MCF 10A (cell line): ENCODE measurements around the gene C6orf47. TPM values are rescaled to one million over a fixed set of nuclear protein-coding genes. Genes with fewer than 3 reads are reported as not detected.

Experiments used
- BruUV-seq: library from RNA; stranded (reverse); fragments of 400-500 nt; replicated peaks from 2 replicates; lab custom pipeline; 2021; lab: Mats Ljungman, UMichigan
- CTCF ChIA-PET: fragments of 300-600 bp; sonication (Branson Sonifier 250); formaldehyde crosslinking; extraction: SDS; loops from one replicate; lab custom pipeline; 2021; ENCODE audit warnings: antibody characterized with exemption, inconsistent platforms; lab: Yijun Ruan, JAX
- POLR2A ChIA-PET: fragments of 300-600, 350-650 bp; sonication (Branson Sonifier 250); formaldehyde crosslinking; extraction: SDS; loops from one replicate; lab custom pipeline; 2020; ENCODE audit warnings: antibody characterized with exemption, inconsistent platforms; lab: Yijun Ruan, JAX
- DNase-seq: peaks from one replicate; pipeline ENCODE4 v3.0.0-alpha.2; 2018; ENCODE audit not compliant: unreplicated experiment
- H3K27ac Mint-ChIP-seq: one replicate; pipeline ENCODE4 v1.8.0; 2022; ENCODE audit warnings: mild to moderate bottlenecking, low read depth, mixed read lengths; ENCODE audit not compliant: unreplicated experiment
- H3K27me3 Mint-ChIP-seq: one replicate; pipeline ENCODE4 v1.8.0; 2022; ENCODE audit warnings: mixed read lengths; ENCODE audit not compliant: insufficient read depth, unreplicated experiment
- H3K36me3 Mint-ChIP-seq: one replicate; pipeline ENCODE4 v1.8.0; 2022; ENCODE audit warnings: mild to moderate bottlenecking, moderate library complexity, mixed read lengths; ENCODE audit not compliant: insufficient read depth, unreplicated experiment
- H3K4me1 Mint-ChIP-seq: one replicate; pipeline ENCODE4 v1.8.0; 2022; ENCODE audit warnings: mixed read lengths; ENCODE audit not compliant: insufficient read depth, unreplicated experiment
- H3K4me3 Mint-ChIP-seq: one replicate; pipeline ENCODE4 v1.8.0; 2022; ENCODE audit warnings: mild to moderate bottlenecking, moderate library complexity, mixed read lengths; ENCODE audit not compliant: unreplicated experiment
- H3K9me3 Mint-ChIP-seq: one replicate; pipeline ENCODE4 v1.8.0; 2022; ENCODE audit warnings: mixed read lengths; ENCODE audit not compliant: unreplicated experiment
- CTCF ChIP-seq: fragments of 200-600 bp; IDR thresholded peaks from one replicate; pipeline ENCODE4 v1.8.0; 2022; ENCODE audit warnings: antibody characterized with exemption, mild to moderate bottlenecking; ENCODE audit not compliant: unreplicated experiment
- intact Hi-C: fragments of 100-400 bp; cut with micrococcal nuclease; formaldehyde crosslinking; loops from 2 replicates; pipeline ENCODE4 v1.14.1; 2022
- total RNA-seq: library from RNA; stranded (reverse); gene quantifications from 2 replicates; pipeline ENCODE4 v1.2.3, GENCODE V29; 2022

C6orf47 gene
- total RNA-seq, 1 experiment from 2014 or later: 15.5 TPM

- no peak for DNase-seq
- ChIA-PET CTCF (interaction anchor here (1.4 kb wide), 1 partner anchor 16 kb away, joined by 6 read pairs; no protein-coding TSS in a partner anchor), POLR2A (interaction anchor here (0.6 to 1.1 kb wide), 3 partner anchors 37 to 494 kb away, joined by 3 to 4 read pairs (median 3); partner anchors contain the start of genes APOM and BAG6)
- no TSS peak for BruUV-seq
- Mint-ChIP-seq H3K4me3 (no peak within 1 kb of the TSS), H3K27ac (no peak within 1 kb of the TSS), H3K36me3 (no peaks in the 10 kb centered on the region), H3K9me3 (no peaks in the 10 kb centered on the region), H3K27me3 (no peaks in the 10 kb centered on the region), H3K4me1 (no peaks in the 10 kb centered on the region)
- intact Hi-C loops: no loop called here
- TF ChIP-seq CTCF: no peak
These were observed 45.6 kb downstream of the C6orf47 start, which contains the start of gene AIF1 for GRCh38 chr6:31614684-31615578. AIF1 (plus strand) TSS chr6:31615234; CDS start chr6:31615330, 96 bp downstream.

- CTCF ChIA-PET: interaction anchor here (0.6 kb wide), 1 partner anchor 275 kb away, joined by 3 read pairs; no protein-coding TSS in a partner anchor
- no peaks in the 10 kb centered on the region for H3K27me3 Mint-ChIP-seq
- no peaks in the 10 kb centered on the region for H3K9me3 Mint-ChIP-seq
- no peak for DNase-seq
- no peak overlapping the region for H3K27ac Mint-ChIP-seq
- H3K4me3 Mint-ChIP-seq: no peak overlapping the region
- no peaks in the 10 kb centered on the region for H3K36me3 Mint-ChIP-seq
- no peak for TF ChIP-seq CTCF
- POLR2A ChIA-PET: interaction anchor here (1.1 kb wide), 1 partner anchor 38 kb away, joined by 3 read pairs; the partner anchor contains the start of gene BAG6
- no peaks in the 10 kb centered on the region for H3K4me1 Mint-ChIP-seq
- intact Hi-C loops: no loop called here
- no TSS peak for BruUV-seq
These were observed 46.4 kb downstream of the C6orf47 start for GRCh38 chr6:31614075-31614619.

- BruUV-seq: no TSS peak
- intact Hi-C loops: no loop called here
- ChIA-PET CTCF (interaction anchor here (0.9 kb wide), 1 partner anchor 12 kb away, joined by 5 read pairs; no protein-coding TSS in a partner anchor), POLR2A (interaction anchor here (0.6 to 1.2 kb wide), 2 partner anchors 11 to 119 kb away, joined by 3 read pairs; no protein-coding TSS in a partner anchor)
- H3K27ac Mint-ChIP-seq: no peak overlapping the region
- H3K4me1 Mint-ChIP-seq: no peaks in the 10 kb centered on the region
- DNase-seq: no peak
- no peak for TF ChIP-seq CTCF
- no peaks in the 10 kb centered on the region for H3K9me3 Mint-ChIP-seq
- no peaks in the 10 kb centered on the region for H3K36me3 Mint-ChIP-seq
- no peaks in the 10 kb centered on the region for H3K27me3 Mint-ChIP-seq
- no peak overlapping the region for H3K4me3 Mint-ChIP-seq
These were observed 49.6 kb downstream of the C6orf47 start for GRCh38 chr6:31610968-31611367.
